ENCODE measurements around the gene USP30. TPM values are rescaled to one million over a fixed set of nuclear protein-coding genes. Genes with fewer than 3 reads are reported as not detected.
"Not testable (repeated sequence)": the region's sequence is repeated elsewhere in the genome, so short reads cannot be mapped to it uniquely, and the experiment has no call there.

The USP30 gene
- total and polyA plus RNA-seq, 12 donors = 9.3 to 36.1 (median 23.8) TPM

GRCh38 chr12:109018296-109018695 is 34.1 kb upstream of the USP30 start:
- Histone ChIP-seq H3K4me3 (no peak overlapping the region), H3K4me1 (replicated peaks in 1 of 2) (no peaks in the 10 kb centered on the region), H3K36me3 (replicated peaks in 1 of 2) (no peaks in the 10 kb centered on the region), H3K9me3 (replicated peaks in 1 of 3) (no peaks in the 10 kb centered on the region), H3K27ac (no peak overlapping the region), H3K27me3 (no peaks in the 10 kb centered on the region)
- intact Hi-C loops (cut with DNase I) = no loop called here
- WGBS, 4 donors = 56 to 66% (median 59%) methylated on average over 4 of the region's 4 CpGs
- TF ChIP-seq POLR2A (IDR thresholded peaks at IDR 0.05) (no peak), CTCF (IDR thresholded peaks at IDR 0.05) (no peak)
- no peak for DNase-seq

GRCh38 chr12:109020146-109020795 is 32.1 kb upstream of the USP30 start:
- intact Hi-C loops (cut with DNase I) = no loop called here
- H3K4me3 ChIP-seq = no peak overlapping the region

GRCh38 chr12:109020796-109021380 is 31.5 kb upstream of the USP30 start, which contains the start of gene SVOP:
Gene SVOP, minus strand, starts transcription at chr12:109021068. Its CDS starts 200 bp downstream, at chr12:109020868.
- Histone ChIP-seq H3K27ac (peak within 1 kb of the TSS in 1 of 5 donors; percentile 14), H3K36me3 (replicated peaks in 1 of 2) (no peaks in the 10 kb centered on the region), H3K9me3 (replicated peaks in 1 of 3) (no peaks in the 10 kb centered on the region), H3K4me3 (no peak within 1 kb of the TSS), H3K4me1 (replicated peaks in 1 of 2) (no peaks in the 10 kb centered on the region), H3K27me3 (no peaks in the 10 kb centered on the region)
- peak; percentile 77 to 91 (median 85) for DNase-seq
- no peak for TF ChIP-seq CTCF (IDR thresholded peaks at IDR 0.05)
- WGBS, 4 donors = 5 to 13% (median 5%) methylated on average over 9 to 30 of the region's 30 CpGs
- intact Hi-C loops (cut with DNase I) = no loop called here

More at GRCh38 chr12:109020146-109020795, 32.1 kb upstream of the USP30 start:
- TF ChIP-seq CTCF (IDR thresholded peaks at IDR 0.05) (no peak), POLR2A (IDR thresholded peaks at IDR 0.05) (no peak)
- no peaks in the 10 kb centered on the region for H3K36me3 ChIP-seq (replicated peaks in 1 of 2)
- WGBS, 4 donors = 52 to 56% (median 54%) methylated on average over 7 of the region's 7 CpGs
- H3K27ac ChIP-seq = no peak overlapping the region
- DNase-seq = no peak
- no peaks in the 10 kb centered on the region for H3K4me1 ChIP-seq (replicated peaks in 1 of 2)
- no peaks in the 10 kb centered on the region for H3K27me3 ChIP-seq
- no peaks in the 10 kb centered on the region for H3K9me3 ChIP-seq (replicated peaks in 1 of 3)

GRCh38 chr12:109027767-109028166 is 24.6 kb upstream of the USP30 start:
- intact Hi-C loops (cut with DNase I) = no loop called here
- no peaks in the 10 kb centered on the region for H3K9me3 ChIP-seq (replicated peaks in 1 of 3)
- DNase-seq = no peak
- no peaks in the 10 kb centered on the region for H3K27me3 ChIP-seq
- no peaks in the 10 kb centered on the region for H3K4me1 ChIP-seq (replicated peaks in 1 of 2)
- TF ChIP-seq POLR2A (IDR thresholded peaks at IDR 0.05) (no peak), CTCF (IDR thresholded peaks at IDR 0.05) (no peak)
- 5 to 28% (median 18%) methylated on average over 1 of the region's 1 CpG for WGBS, 4 donors
- no peaks in the 10 kb centered on the region for H3K36me3 ChIP-seq (replicated peaks in 1 of 2)
- no peak overlapping the region for H3K4me3 ChIP-seq
- no peak overlapping the region for H3K27ac ChIP-seq

- intact Hi-C loops (cut with DNase I); H3K36me3 ChIP-seq (replicated peaks in 1 of 2); H3K9me3 ChIP-seq (replicated peaks in 1 of 3); DNase-seq; H3K27me3 ChIP-seq; H3K4me1 ChIP-seq (replicated peaks in 1 of 2); H3K27ac ChIP-seq; H3K4me3 ChIP-seq: not testable (repeated sequence)
- 31 to 62% (median 40%) methylated on average over 3 of the region's 3 CpGs for WGBS, 4 donors
Observed at GRCh38 chr12:109028624-109029023, 23.8 kb upstream of the USP30 start.

Measured in adrenal gland (tissue), 12 donors.